Posterior vena cava (tissue), 2 donors: Measurements from ENCODE around the gene VAMP7. TPM values are rescaled to one million over a fixed set of nuclear protein-coding genes. Genes with fewer than 3 reads are reported as not detected.
"Not testable (repeated sequence)": the region's sequence is repeated elsewhere in the genome, so short reads cannot be mapped to it uniquely, and the experiment has no call there.

Source experiments
- DNase-seq: peaks from one replicate; pipeline ENCODE4 v3.0.0-alpha.2; 2020; ENCODE audit warnings: low spot score
- intact Hi-C, 2 donors: fragments of 100-400 bp; cut with DNase I; formaldehyde crosslinking; loops; one replicate each; pipeline versions ENCODE4 v1.14.1 to v1.14.2; 2022 to 2023
- long read RNA-seq, 2 donors: library from polyadenylated mRNA; unstranded; transcript quantifications; one replicate each; pipeline ENCODE4 v2.0.0, GENCODE V29; 2020 to 2021
- total RNA-seq, 2 donors: library from RNA; stranded (reverse); fragmentation: NEBNext Ultra II Directional; extraction: Animal tissue kit (Norgen Biotek cat#: 25700); gene quantifications; one replicate each; pipeline ENCODE4 v1.2.1, GENCODE V29; 2021
- donor health status: DM: yes; HTN: yes; CAD: no.
- donor health status: DM: yes; HTN: yes; CAD: no.

The VAMP7 gene
- total RNA-seq = 10 to 100 TPM; 36.7 to 37.9 TPM
- long read RNA-seq, donor 1, transcript VAMP7-202 (8 exons, 2,646 nt) = major isoform, 23 of 32 reads
- long read RNA-seq, donor 1, partial matches to known transcripts = 1 of 32 reads
- long read RNA-seq, donor 1, other reads (novel, unspliced or antisense) = 4 of 32 reads
- long read RNA-seq, donor 2, transcript VAMP7-202 (8 exons, 2,646 nt) = major isoform, 46 of 64 reads
- long read RNA-seq, donor 2, partial matches to known transcripts = 2 of 64 reads
- long read RNA-seq, donor 2, other reads (novel, unspliced or antisense) = 12 of 64 reads

GRCh38 chrX:155881158-155881993, at the start of gene VAMP7:
Gene VAMP7, plus strand, starts transcription at chrX:155881345. Its CDS starts 8,122 bp downstream, at chrX:155889467.
- DNase-seq = peak; percentile 95
- intact Hi-C loops = no loop called here

GRCh38 chrX:155841232-155841631, 39.9 kb upstream of the VAMP7 start:
- no peak for DNase-seq
- intact Hi-C loops = no loop called here

- intact Hi-C loops, DNase-seq: not testable (repeated sequence)
These were observed 29.4 kb upstream of the VAMP7 start for GRCh38 chrX:155851786-155852185.

GRCh38 chrX:155857561-155857960, 23.6 kb upstream of the VAMP7 start:
- DNase-seq = no peak
- intact Hi-C loops = no loop called here

GRCh38 chrX:155864655-155865054, 16.5 kb upstream of the VAMP7 start:
- intact Hi-C loops = no loop called here
- no peak for DNase-seq

- intact Hi-C loops = no loop called here
- DNase-seq = no peak
These were observed 16.0 kb upstream of the VAMP7 start for GRCh38 chrX:155865193-155865592.

- intact Hi-C loops = no loop called here
- no peak for DNase-seq
These were observed 13.3 kb upstream of the VAMP7 start for GRCh38 chrX:155867821-155868220.

- intact Hi-C loops = no loop called here
- no peak for DNase-seq
These were observed 10.2 kb upstream of the VAMP7 start for GRCh38 chrX:155870958-155871357.

- DNase-seq = no peak
These were observed 9.2 kb upstream of the VAMP7 start for GRCh38 chrX:155871934-155872333.

GRCh38 chrX:155873188-155873587, 8.0 kb upstream of the VAMP7 start:
- intact Hi-C loops = no loop called here

More at GRCh38 chrX:155871934-155872333, 9.2 kb upstream of the VAMP7 start:
- intact Hi-C loops = no loop called here

GRCh38 chrX:155874571-155875244, 6.4 kb upstream of the VAMP7 start:
- no peak for DNase-seq
- intact Hi-C loops = no loop called here

More at GRCh38 chrX:155873188-155873587, 8.0 kb upstream of the VAMP7 start:
- no peak for DNase-seq

- no peak for DNase-seq
- intact Hi-C loops = no loop called here
These were observed 4.4 kb upstream of the VAMP7 start for GRCh38 chrX:155876704-155877103.

GRCh38 chrX:155877288-155877687, 3.9 kb upstream of the VAMP7 start:
- intact Hi-C loops = no loop called here

GRCh38 chrX:155880586-155881157, 473 bp upstream of the VAMP7 start:
- no peak for DNase-seq
- intact Hi-C loops = no loop called here

More at GRCh38 chrX:155877288-155877687, 3.9 kb upstream of the VAMP7 start:
- no peak for DNase-seq

- intact Hi-C loops = no loop called here
- no peak for DNase-seq
These were observed 5.3 kb downstream of the VAMP7 start for GRCh38 chrX:155886409-155886808.

GRCh38 chrX:155888139-155888538, 7.0 kb downstream of the VAMP7 start:
- intact Hi-C loops = no loop called here

GRCh38 chrX:155889328-155889727, 8.2 kb downstream of the VAMP7 start:
- intact Hi-C loops = no loop called here
- DNase-seq = no peak

More at GRCh38 chrX:155888139-155888538, 7.0 kb downstream of the VAMP7 start:
- DNase-seq = no peak

GRCh38 chrX:155891446-155892210, 10.5 kb downstream of the VAMP7 start:
- intact Hi-C loops = no loop called here
- DNase-seq = no peak

- intact Hi-C loops = no loop called here
- DNase-seq = no peak
These were observed 12.4 kb downstream of the VAMP7 start for GRCh38 chrX:155893521-155893920.
